Adipocyte (in vitro differentiated cells): ENCODE results near the gene TSPOAP1.

ENCODE experiments used
- DNase-seq: peaks from one replicate; pipeline ENCODE4 v3.0.0-alpha.2; 2015; ENCODE audit warnings: low read depth
- H3K27me3 ChIP-seq: replicated peaks from 2 replicates; pipeline ENCODE4 v1.7.0; 2013; ENCODE audit warnings: mild to moderate bottlenecking, low read length, moderate library complexity; ENCODE audit not compliant: control insufficient read depth, insufficient read depth
- H3K36me3 ChIP-seq: 2 replicates; pipeline ENCODE4 v1.7.0; 2013; ENCODE audit warnings: low read length, mild to moderate bottlenecking, moderate library complexity; ENCODE audit not compliant: control insufficient read depth, insufficient read depth, severe bottlenecking
- H3K4me1 ChIP-seq: 2 replicates; pipeline ENCODE4 v1.7.0; 2013; ENCODE audit warnings: mild to moderate bottlenecking, low read length, moderate library complexity; ENCODE audit not compliant: control insufficient read depth, insufficient read depth
- H3K4me3 ChIP-seq: 2 replicates; pipeline ENCODE4 v1.7.0; 2013; ENCODE audit warnings: mild to moderate bottlenecking, low read length, moderate library complexity
- H3K9ac ChIP-seq: 2 replicates; pipeline ENCODE4 v1.7.0; 2013; ENCODE audit warnings: mild to moderate bottlenecking, low read length, moderate library complexity
- H3K9me3 ChIP-seq: 2 replicates; pipeline ENCODE4 v1.7.0; 2013; ENCODE audit warnings: mild to moderate bottlenecking, low read length, moderate library complexity; ENCODE audit not compliant: control insufficient read depth

Gene TSPOAP1

DNA sequence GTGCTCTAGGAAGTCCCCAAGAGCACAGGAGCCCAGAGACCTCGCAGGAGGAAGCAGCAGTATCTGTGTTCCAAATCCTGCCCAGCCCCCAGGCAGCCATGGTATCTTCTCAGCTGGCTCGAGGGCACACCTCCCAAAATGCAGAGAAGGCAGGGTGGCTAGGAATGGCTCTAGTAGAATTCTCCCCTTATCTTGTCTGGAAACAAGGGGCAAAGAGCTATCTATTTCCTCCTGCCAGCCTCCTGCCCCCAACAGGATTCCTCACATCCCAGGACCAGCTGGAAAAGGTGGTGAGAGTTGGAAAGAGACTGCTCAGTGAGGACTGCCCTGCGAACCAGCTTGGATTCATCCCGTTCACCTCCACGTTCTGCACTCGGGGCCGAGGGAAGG is 8.6 kb upstream of the TSPOAP1 start:
- DNase-seq: no peak

DNA sequence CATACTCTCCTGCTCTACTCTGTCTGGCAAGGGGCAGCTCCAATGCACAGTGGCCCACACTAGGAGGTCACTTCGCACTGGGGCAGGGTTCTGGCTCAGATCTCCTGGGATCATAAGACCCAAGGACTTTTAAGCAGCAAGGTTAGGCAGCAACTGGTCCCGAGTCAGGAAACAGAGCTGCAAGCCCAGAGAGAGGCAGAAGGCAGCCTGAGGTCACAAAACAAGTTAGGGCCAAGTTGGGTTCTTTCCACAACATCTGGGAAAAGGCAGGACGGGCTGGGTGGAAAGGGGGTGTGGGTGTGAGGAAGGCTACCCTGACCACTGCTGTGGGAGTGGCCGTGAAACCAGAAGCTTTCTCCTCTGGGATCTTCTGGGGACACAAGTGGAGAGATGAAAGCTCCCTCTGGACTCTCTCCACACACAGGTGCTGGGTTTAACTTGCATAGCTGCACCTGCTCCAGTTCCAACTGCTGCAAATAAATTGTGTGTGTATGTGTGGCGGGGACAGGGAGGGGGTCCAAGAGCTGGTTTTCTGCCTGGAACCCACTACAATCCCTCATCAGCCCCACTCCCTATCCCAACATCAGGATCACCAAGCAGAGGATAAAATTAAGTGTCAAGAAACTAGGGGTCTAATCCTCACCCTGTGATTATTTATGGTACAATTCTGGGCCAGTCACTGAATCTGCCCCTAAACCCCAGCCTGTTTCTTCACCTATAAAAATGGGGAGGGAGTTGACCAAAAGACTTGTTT is 8.0 kb upstream of the TSPOAP1 start:
- no peaks in the 10 kb centered on the region for H3K36me3 ChIP-seq

More for the DNA sequence above, 8.6 kb upstream of the TSPOAP1 start:
- no peaks in the 10 kb centered on the region for H3K9me3 ChIP-seq
- no peak overlapping the region for H3K4me3 ChIP-seq
- no peaks in the 10 kb centered on the region for H3K27me3 ChIP-seq
- no peak overlapping the region for H3K9ac ChIP-seq
- peaks cover 4% of the 10 kb centered on the region for H3K4me1 ChIP-seq
- no peaks in the 10 kb centered on the region for H3K36me3 ChIP-seq

DNA sequence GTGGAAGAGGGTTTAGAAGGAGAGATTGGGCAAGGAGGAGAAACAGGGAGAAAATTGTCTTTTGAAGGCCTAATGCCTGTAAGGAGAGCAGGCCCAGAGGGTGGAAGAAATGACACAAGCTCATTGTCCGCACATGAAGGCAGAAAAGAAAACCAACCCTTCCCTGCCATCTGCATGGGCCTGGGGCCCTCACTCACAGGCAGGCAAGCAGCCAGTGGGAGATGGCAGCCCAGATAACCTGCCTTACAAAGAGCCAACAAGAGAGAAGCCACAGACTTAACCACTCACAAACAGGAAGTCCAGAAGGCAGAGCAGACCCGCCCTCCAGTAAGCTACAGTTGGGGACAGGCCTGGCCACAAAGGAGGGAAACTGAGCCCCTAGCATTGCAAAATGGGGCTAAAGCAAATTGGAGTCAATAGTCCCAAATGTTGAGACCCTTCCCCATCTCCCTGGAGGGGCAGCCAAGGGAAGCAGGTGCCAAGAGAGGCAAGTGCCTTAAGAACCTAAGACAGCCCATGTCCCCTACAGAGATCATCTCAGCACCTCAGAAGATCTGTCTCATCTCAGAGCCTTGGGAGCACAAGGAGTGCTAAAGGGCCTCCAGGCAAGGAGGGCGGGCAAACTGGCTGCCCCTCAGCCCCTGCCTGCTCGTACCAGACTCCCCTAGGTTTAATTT is 7.3 kb upstream of the TSPOAP1 start:
- Histone ChIP-seq H3K4me3 (no peak overlapping the region), H3K9me3 (no peaks in the 10 kb centered on the region), H3K36me3 (no peaks in the 10 kb centered on the region), H3K27me3 (no peaks in the 10 kb centered on the region), H3K9ac (no peak overlapping the region), H3K4me1 (peaks cover 4% of the 10 kb centered on the region)
- no peak for DNase-seq

More for the DNA sequence above, 8.0 kb upstream of the TSPOAP1 start:
- H3K9ac ChIP-seq: no peak overlapping the region
- peaks cover 4% of the 10 kb centered on the region for H3K4me1 ChIP-seq
- H3K27me3 ChIP-seq: no peaks in the 10 kb centered on the region
- H3K4me3 ChIP-seq: no peak overlapping the region
- no peaks in the 10 kb centered on the region for H3K9me3 ChIP-seq
- no peak for DNase-seq

DNA sequence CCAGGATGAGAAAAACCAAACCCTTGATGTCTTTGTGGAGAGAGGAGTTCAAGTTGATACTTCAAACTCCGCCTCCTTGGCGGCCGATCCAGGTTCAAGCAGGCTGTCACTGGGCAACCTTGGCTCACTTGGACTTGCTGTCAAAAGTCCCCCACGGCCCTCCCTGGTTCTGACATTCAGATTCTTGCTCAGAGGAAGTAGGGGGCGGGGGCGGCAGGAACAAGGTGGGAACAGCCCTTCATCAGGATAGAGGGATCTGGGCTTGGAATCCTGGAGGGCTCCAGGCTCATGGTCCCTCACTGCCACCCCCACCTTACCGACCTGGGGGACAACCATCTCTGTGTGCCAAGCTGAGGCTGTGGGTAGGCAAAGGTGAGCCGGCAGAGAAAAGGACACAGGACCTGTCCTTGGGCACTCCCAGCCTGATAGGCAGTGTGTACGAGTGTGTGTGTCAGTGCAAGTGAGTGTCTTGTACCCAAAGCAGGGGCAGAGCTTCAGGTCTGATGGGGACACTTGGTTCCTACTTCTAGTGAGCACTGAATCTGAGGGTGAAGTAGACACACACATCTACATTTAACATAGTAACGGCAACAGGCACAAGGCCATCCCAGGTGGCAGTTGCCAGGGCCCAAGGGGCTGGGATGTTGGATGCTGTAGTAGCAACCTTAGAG is 6.6 kb upstream of the TSPOAP1 start:
- Histone ChIP-seq H3K27me3 (no peaks in the 10 kb centered on the region), H3K4me1 (peaks cover 4% of the 10 kb centered on the region), H3K9ac (no peak overlapping the region), H3K36me3 (no peaks in the 10 kb centered on the region), H3K4me3 (no peak overlapping the region), H3K9me3 (no peaks in the 10 kb centered on the region)
- DNase-seq: no peak

DNA sequence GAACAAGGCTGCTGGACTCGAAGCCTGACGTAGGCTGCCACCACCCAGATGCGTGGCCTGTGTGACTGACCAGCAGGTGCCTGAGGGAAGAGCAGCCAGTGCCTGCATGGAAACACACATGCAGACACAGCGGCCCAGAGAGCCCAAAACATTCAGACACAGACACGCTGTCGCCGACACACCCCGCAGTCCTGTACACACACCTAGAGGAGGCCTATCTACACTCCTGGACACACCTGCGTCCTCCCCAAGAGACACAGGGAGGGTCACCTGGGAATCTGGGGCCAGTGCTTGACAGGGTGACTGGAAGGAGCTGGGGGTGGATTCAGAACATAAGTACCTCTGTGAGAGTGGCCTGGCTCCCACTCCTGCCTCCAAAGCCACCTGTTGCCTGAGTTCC is 6.1 kb upstream of the TSPOAP1 start:
- no peaks in the 10 kb centered on the region for H3K36me3 ChIP-seq
- no peak overlapping the region for H3K9ac ChIP-seq
- H3K9me3 ChIP-seq: no peaks in the 10 kb centered on the region
- H3K27me3 ChIP-seq: no peaks in the 10 kb centered on the region
- DNase-seq: no peak
- no peak overlapping the region for H3K4me3 ChIP-seq
- H3K4me1 ChIP-seq: peaks cover 4% of the 10 kb centered on the region

DNA sequence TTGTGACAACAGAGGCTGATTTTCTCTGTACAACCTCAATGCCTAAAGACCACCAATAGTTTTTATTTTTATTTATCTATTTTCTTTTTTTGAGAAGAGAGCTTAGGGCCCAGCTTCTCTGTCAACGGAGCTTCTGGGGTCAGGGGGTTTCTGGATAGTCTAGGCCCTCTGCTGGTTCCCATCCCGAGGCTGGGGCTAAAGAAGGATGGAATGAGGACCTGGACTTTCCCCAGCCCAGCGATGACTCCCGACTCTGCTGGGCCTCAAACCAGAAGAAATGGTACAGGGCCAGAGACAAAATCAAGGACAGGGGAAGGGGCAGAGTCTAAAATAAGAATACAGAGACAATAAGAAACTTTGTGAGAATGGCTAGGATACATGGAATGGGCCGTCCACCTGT is 5.7 kb upstream of the TSPOAP1 start:
- Histone ChIP-seq H3K27me3 (peaks cover 2% of the 10 kb centered on the region), H3K4me1 (peaks cover 4% of the 10 kb centered on the region), H3K9me3 (no peaks in the 10 kb centered on the region), H3K9ac (no peak overlapping the region), H3K4me3 (no peak overlapping the region), H3K36me3 (no peaks in the 10 kb centered on the region)
- DNase-seq: no peak

DNA sequence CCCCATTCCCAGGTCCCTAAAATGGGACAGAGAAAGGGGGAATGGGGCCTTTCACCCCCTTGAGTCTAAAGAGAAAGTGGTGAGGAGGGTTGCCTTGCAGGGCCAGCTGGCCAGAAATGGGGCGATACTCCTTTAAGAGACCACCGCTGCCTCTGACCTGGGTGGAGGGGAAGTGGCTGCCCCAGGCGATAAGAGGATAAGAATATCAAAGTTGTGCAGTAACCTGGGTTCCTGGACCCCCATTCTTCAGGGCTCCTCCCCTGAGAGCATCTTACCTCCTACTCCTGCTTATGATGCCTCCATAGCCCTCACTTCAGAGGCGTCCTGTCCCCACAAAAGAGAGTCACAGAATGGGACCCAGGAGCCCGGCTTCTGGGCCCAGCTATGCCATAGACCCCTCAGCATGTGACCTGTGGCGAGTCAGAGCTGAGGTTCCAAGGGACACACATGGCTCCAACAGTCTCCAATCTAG is 5.2 kb upstream of the TSPOAP1 start:
- DNase-seq: no peak
- no peak overlapping the region for H3K4me3 ChIP-seq
- H3K36me3 ChIP-seq: no peaks in the 10 kb centered on the region

DNA sequence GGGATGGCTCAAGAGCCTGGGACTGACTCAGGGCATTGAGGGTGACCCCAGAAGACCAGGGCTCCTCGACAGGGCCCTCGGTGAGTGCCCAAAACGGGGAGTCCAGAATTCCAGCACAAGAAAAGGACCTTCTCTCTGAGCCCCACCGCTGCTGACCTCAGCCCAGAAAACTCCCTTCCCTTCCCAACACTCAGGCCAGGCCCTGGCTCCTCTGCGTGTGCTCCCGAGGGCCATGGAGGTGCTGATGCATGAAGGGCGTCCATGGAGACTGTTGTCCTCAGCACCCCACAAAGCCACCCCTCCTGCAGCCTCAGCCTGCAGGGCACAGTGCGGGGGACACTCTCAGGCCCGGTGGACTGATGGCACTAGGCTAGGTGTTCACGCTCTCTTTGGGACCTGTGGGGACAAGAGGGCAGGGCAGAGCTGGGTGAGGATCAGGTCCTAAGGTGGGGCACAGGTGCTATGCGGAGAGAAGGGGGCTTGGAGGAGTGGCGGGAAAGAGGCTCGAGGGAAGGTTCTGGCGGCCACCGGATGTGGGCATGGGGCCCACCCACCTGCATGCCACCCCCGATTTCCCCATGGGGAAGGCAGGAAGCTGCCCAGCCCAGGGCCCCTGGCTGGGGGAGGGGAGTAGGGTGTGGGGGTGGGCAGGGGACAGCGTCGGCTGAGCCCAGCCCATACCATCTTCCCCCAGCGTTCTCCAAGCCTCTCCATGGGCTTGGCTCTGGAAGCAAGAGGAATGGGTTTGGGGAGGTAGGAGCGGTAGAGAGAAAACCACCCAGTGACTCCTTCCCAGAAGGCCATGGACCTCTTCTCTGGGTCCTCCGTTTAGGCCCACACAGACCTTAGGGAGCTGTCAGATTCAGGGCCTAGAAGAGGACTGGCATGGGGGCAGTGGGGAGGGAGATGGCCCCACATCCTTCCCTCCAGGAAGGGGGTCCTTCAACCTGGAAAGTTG is 4.5 kb upstream of the TSPOAP1 start:
- Histone ChIP-seq H3K9ac (no peak overlapping the region), H3K4me1 (peaks cover 4% of the 10 kb centered on the region), H3K9me3 (no peaks in the 10 kb centered on the region), H3K27me3 (peaks cover 13% of the 10 kb centered on the region), H3K4me3 (no peak overlapping the region), H3K36me3 (no peaks in the 10 kb centered on the region)
- no peak for DNase-seq

More for the DNA sequence above, 5.2 kb upstream of the TSPOAP1 start:
- H3K4me1 ChIP-seq: peaks cover 4% of the 10 kb centered on the region
- peaks cover 6% of the 10 kb centered on the region for H3K27me3 ChIP-seq
- H3K9ac ChIP-seq: no peak overlapping the region
- no peaks in the 10 kb centered on the region for H3K9me3 ChIP-seq

DNA sequence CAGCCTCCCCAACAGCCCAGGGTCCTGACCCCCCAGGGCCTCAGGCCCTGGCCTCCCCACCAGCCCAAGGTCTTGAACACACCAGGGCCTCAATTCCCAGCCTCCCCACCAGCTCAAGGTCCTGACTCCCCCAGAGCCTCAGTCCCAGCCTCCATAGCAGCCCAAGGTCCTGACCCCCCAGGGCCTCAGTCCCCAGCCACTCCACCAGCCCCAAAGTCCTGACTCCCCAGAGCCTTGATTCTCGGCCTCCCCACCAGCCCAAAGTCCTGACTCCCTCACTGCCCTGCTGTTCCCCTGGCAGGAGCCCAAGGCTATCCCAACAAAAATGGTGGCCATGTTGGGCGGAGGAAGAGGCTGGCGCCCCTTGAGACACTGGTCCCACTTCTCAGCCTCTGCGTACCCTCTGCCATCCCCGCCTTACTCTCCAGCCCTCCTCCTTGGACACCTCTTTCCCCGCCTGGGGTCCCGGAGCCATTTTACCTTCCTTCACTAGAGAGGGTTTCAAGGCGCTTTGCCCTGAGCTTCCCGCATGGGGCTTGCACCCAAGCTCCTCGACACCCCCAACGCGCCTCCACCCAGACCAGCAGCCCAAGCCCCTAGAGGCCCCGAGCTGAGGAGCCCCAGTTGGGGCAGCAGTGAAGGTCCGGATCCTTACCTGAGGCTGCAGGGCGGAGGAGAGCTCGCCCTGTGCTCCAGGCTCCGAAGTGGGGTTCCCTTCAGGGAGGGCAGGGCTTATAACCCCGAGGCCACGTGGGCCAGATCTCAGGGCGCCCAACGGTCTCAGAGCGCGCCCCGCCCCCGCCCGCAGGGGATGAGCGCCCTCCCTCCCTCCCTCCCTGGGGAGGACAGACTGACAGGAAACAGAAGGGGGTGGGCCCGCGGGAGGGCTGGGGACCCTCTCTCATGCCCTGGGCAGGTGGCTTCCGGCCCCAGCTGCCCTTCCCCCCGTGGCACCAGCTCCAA is 3.5 kb upstream of the TSPOAP1 start:
- Histone ChIP-seq H3K9ac (no peak overlapping the region), H3K9me3 (no peaks in the 10 kb centered on the region), H3K27me3 (peaks cover 23% of the 10 kb centered on the region), H3K4me1 (no peaks in the 10 kb centered on the region), H3K36me3 (no peaks in the 10 kb centered on the region), H3K4me3 (no peak overlapping the region)
- DNase-seq: no peak
